Breast epithelium (tissue), 3 donors: ENCODE measurements around the gene AKT3.

Experiments
- CTCF ChIP-seq, 3 donors: fragments of 450-650 bp; IDR thresholded peaks; one replicate each; pipeline ENCODE4 v1.5.1; 2016 to 2017; ENCODE audit warnings: antibody characterized with exemption in 3 of 3, mild to moderate bottlenecking in 3 of 3, moderate library complexity in 3 of 3
- POLR2AphosphoS5 ChIP-seq, 3 donors: sonication (generic); formaldehyde crosslinking; IDR thresholded peaks; one replicate each; pipeline ENCODE4 v1.6.1; 2017; ENCODE audit warnings: antibody characterized with exemption in 3 of 3

DNA sequence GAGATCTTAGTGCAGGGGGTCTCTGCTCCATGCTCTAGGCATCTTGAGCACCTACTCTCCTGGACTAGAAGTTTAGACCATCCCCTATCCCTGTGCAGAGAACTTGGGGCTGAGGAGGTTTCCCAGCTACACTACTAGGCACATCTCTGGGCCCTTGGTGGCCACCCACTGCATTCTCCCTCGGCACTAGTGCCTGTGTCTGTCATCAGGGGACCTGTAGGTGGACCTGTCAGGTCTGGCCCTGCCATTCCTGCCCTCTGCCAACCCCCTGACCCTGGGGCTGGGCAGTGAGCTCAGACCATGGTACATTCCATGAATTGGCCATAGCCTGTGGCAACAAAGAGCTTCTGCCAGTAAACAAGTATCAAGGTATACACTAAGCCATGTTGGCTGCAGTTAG is 269.1 kb downstream of the AKT3 start:
- TF ChIP-seq CTCF (IDR thresholded peaks at IDR 0.05) (no peak), POLR2AphosphoS5 (IDR thresholded peaks at IDR 0.05) (no peak)
